ENCODE measurements around the gene ST6GALNAC1. TPM values are rescaled to one million over a fixed set of nuclear protein-coding genes. Genes with fewer than 3 reads are reported as not detected.

ST6GALNAC1 gene
- total and polyA plus RNA-seq, 2 of the 13 experiments (the other 11 are each of a cell fraction or from before 2014, with no cell fraction given), result not detected

DNA sequence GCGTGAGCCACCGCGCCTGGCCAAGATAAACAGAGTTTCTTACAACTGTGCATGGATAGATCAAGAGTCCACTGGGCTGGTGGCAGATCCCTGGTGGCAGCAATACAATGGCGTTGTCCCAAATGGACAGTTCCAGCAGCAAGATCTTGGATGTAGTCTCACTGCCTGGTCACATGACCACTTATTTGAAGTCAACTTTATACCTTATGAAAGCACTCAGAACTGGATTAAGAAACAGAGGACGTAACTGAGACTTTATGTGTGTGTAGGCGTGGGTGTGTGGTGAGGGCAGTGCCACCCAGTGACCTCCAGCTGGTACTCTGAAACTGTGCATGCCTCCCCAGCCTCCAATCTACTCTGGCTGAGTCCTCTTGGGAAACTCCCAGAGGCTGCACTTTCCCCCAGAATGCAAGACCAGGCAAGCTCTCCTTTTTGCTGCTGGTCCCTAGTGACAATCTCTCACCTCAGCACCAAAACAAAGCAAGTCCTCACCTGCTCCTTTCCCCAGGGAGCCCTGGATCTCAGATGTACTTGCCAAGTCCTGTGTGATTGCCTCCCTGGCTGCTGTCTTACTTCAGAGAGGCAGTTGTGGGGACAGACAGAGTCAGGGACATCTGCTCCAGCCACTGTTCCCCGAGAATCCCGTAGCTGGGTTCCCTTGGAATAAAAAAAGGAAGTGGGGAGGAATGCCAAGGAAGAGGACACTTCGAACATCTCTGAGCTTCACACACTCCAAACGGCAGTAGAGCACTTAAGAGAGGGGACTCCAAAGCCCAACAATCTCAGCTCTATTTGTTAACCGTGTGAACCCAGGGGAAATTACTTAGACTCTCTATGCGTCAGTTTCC is 46.2 kb downstream of the ST6GALNAC1 start (continued):
- TF ChIP-seq, protein P1, sequence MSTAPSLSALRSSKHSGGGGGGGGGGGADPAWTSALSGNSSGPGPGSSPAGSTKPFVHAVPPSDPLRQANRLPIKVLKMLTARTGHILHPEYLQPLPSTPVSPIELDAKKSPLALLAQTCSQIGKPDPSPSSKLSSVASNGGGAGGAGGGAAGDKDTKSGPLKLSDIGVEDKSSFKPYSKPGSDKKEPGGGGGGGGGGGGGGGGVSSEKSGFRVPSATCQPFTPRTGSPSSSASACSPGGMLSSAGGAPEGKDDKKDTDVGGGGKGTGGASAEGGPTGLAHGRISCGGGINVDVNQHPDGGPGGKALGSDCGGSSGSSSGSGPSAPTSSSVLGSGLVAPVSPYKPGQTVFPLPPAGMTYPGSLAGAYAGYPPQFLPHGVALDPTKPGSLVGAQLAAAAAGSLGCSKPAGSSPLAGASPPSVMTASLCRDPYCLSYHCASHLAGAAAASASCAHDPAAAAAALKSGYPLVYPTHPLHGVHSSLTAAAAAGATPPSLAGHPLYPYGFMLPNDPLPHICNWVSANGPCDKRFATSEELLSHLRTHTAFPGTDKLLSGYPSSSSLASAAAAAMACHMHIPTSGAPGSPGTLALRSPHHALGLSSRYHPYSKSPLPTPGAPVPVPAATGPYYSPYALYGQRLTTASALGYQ (CRISPR knock-in tag; IDR thresholded peaks at IDR 0.05), result no peak
- TF ChIP-seq ZFP41 (CRISPR knock-in tag; IDR thresholded peaks at IDR 0.05; ENCODE audit: borderline replicate concordance) (no peak), CBFB (CRISPR knock-in tag; IDR thresholded peaks at IDR 0.05) (no peak), ZNF75D (CRISPR knock-in tag; IDR thresholded peaks at IDR 0.05; ENCODE audit: borderline replicate concordance) (no peak), POGZ (CRISPR knock-in tag; IDR thresholded peaks at IDR 0.05) (no peak), ZBTB7A (CRISPR knock-in tag; IDR thresholded peaks at IDR 0.05) (0 out of 2 replicates have a peak, but pooled peaks have one; percentile 25), ZSCAN22 (CRISPR knock-in tag; IDR thresholded peaks at IDR 0.05) (no peak)
- TF ChIP-seq, protein P2, sequence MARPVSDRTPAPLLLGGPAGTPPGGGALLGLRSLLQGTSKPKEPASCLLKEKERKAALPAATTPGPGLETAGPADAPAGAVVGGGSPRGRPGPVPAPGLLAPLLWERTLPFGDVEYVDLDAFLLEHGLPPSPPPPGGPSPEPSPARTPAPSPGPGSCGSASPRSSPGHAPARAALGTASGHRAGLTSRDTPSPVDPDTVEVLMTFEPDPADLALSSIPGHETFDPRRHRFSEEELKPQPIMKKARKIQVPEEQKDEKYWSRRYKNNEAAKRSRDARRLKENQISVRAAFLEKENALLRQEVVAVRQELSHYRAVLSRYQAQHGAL (CRISPR knock-in tag; IDR thresholded peaks at IDR 0.05; ENCODE audit: not compliant biosample characterization), result no peak
- TF ChIP-seq, protein P3, sequence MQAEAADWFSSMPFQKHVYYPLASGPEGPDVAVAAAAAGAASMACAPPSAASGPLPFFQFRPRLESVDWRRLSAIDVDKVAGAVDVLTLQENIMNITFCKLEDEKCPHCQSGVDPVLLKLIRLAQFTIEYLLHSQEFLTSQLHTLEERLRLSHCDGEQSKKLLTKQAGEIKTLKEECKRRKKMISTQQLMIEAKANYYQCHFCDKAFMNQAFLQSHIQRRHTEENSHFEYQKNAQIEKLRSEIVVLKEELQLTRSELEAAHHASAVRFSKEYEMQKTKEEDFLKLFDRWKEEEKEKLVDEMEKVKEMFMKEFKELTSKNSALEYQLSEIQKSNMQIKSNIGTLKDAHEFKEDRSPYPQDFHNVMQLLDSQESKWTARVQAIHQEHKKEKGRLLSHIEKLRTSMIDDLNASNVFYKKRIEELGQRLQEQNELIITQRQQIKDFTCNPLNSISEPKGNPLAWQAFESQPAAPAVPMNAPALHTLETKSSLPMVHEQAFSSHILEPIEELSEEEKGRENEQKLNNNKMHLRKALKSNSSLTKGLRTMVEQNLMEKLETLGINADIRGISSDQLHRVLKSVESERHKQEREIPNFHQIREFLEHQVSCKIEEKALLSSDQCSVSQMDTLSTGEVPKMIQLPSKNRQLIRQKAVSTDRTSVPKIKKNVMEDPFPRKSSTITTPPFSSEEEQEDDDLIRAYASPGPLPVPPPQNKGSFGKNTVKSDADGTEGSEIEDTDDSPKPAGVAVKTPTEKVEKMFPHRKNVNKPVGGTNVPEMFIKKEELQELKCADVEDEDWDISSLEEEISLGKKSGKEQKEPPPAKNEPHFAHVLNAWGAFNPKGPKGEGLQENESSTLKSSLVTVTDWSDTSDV (CRISPR knock-in tag; IDR thresholded peaks at IDR 0.05), result no peak
- TF ChIP-seq, protein P4, sequence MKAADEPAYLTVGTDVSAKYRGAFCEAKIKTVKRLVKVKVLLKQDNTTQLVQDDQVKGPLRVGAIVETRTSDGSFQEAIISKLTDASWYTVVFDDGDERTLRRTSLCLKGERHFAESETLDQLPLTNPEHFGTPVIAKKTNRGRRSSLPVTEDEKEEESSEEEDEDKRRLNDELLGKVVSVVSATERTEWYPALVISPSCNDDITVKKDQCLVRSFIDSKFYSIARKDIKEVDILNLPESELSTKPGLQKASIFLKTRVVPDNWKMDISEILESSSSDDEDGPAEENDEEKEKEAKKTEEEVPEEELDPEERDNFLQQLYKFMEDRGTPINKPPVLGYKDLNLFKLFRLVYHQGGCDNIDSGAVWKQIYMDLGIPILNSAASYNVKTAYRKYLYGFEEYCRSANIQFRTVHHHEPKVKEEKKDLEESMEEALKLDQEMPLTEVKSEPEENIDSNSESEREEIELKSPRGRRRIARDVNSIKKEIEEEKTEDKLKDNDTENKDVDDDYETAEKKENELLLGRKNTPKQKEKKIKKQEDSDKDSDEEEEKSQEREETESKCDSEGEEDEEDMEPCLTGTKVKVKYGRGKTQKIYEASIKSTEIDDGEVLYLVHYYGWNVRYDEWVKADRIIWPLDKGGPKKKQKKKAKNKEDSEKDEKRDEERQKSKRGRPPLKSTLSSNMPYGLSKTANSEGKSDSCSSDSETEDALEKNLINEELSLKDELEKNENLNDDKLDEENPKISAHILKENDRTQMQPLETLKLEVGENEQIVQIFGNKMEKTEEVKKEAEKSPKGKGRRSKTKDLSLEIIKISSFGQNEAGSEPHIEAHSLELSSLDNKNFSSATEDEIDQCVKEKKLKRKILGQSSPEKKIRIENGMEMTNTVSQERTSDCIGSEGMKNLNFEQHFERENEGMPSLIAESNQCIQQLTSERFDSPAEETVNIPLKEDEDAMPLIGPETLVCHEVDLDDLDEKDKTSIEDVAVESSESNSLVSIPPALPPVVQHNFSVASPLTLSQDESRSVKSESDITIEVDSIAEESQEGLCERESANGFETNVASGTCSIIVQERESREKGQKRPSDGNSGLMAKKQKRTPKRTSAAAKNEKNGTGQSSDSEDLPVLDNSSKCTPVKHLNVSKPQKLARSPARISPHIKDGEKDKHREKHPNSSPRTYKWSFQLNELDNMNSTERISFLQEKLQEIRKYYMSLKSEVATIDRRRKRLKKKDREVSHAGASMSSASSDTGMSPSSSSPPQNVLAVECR (CRISPR knock-in tag; IDR thresholded peaks at IDR 0.05; ENCODE audit: borderline replicate concordance), result peak; percentile 33; the same call in 1 of the 2 replicates
- TF ChIP-seq, protein P5, sequence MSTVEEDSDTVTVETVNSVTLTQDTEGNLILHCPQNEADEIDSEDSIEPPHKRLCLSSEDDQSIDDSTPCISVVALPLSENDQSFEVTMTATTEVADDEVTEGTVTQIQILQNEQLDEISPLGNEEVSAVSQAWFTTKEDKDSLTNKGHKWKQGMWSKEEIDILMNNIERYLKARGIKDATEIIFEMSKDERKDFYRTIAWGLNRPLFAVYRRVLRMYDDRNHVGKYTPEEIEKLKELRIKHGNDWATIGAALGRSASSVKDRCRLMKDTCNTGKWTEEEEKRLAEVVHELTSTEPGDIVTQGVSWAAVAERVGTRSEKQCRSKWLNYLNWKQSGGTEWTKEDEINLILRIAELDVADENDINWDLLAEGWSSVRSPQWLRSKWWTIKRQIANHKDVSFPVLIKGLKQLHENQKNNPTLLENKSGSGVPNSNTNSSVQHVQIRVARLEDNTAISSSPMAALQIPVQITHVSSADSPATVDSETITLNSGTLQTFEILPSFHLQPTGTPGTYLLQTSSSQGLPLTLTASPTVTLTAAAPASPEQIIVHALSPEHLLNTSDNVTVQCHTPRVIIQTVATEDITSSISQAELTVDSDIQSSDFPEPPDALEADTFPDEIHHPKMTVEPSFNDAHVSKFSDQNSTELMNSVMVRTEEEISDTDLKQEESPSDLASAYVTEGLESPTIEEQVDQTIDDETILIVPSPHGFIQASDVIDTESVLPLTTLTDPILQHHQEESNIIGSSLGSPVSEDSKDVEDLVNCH (CRISPR knock-in tag; IDR thresholded peaks at IDR 0.05), result no peak
- TF ChIP-seq, protein P6, sequence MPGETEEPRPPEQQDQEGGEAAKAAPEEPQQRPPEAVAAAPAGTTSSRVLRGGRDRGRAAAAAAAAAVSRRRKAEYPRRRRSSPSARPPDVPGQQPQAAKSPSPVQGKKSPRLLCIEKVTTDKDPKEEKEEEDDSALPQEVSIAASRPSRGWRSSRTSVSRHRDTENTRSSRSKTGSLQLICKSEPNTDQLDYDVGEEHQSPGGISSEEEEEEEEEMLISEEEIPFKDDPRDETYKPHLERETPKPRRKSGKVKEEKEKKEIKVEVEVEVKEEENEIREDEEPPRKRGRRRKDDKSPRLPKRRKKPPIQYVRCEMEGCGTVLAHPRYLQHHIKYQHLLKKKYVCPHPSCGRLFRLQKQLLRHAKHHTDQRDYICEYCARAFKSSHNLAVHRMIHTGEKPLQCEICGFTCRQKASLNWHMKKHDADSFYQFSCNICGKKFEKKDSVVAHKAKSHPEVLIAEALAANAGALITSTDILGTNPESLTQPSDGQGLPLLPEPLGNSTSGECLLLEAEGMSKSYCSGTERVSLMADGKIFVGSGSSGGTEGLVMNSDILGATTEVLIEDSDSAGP (CRISPR knock-in tag; IDR thresholded peaks at IDR 0.05; ENCODE audit: borderline replicate concordance), result peak; percentile 78; the same call in 1 of the 2 replicates

Measured in HepG2 (cell line).